ENCODE data around the gene UTF1. TPM values are rescaled to one million over a fixed set of nuclear protein-coding genes. Genes with fewer than 3 reads are reported as not detected.

Gene UTF1
- total and polyA plus RNA-seq, 2 donors (not counting 1 experiment from before 2014, with no cell fraction given) = 0.10 to 0.25 TPM

DNA sequence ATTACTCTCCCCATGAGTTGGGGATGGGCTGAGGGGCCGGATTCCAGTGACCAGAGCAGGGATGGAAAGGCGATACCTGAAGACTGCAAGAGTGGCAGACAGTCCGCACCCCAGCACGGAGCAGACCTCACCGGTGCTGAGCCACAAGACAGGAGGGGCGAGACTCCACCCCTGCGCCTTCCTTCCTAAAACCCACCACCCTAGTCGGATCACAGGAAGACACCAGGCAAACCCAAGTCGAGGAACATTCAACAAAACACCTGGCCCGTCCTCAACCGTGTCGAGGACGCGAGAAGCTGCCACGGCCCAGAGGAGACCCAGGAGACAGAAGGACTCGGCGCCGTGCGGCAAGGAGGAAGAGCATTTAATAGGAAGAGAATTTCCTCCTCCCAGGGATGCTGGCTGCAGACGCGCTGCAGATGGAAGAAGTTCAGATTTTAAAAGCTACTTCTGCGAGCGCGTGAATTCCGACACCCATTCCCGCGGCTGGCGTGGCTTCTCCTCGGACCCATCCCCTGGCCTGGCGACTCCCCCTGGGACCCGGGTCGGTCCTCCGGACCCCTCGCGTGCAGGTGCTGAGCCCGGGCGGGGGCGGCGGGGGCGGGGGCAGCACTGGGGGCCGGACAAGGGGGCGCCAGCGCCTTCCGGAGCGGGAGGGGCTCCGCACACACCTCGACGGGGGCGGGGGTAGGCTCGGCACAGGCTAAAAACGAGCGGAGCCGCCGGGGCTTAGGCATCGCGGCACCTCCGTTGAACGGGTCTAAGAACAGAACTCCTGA is 563 bp upstream of the UTF1 start:
- intact Hi-C loops (cut with micrococcal nuclease) = no loop called here
- peak overlapping the region; percentile 80 for H3K4me3 Mint-ChIP-seq
- H3K27me3 Mint-ChIP-seq = peaks cover 42% of the 10 kb centered on the region
- DNase-seq = no peak
- no peak for ATAC-seq (ENCODE audit: low read depth)
- no peak overlapping the region for H3K27ac Mint-ChIP-seq
- no peaks in the 10 kb centered on the region for H3K9me3 Mint-ChIP-seq (ENCODE audit: insufficient read depth)
- peaks cover 0 to 60% (median 25%) of the 10 kb centered on the region in 4 experiments for H3K27me3 ChIP-seq (replicated peaks in 1 of 4; ENCODE audit: control extremely low read depth in 1 of 4, control insufficient read depth in 3 of 4, insufficient read depth in 4 of 4, low read length in 3 of 4)
- no peaks in the 10 kb centered on the region for H3K79me2 ChIP-seq (ENCODE audit: control insufficient read depth, insufficient read depth, low read length)
- peak overlapping the region; percentile 89 for H3K4me2 ChIP-seq (replicated peaks; ENCODE audit: low read depth, low read length, poor library complexity, severe bottlenecking)
- ChIA-PET POLR2A (interaction anchor here (0.7 kb wide), 1 partner anchor 10 kb away, joined by 4 read pairs; no protein-coding TSS in a partner anchor), CTCF (no interaction called here)
- no peak overlapping the region for H3K27ac ChIP-seq (ENCODE audit: low read length in 2 of 2)
- no peak overlapping the region for H2AFZ ChIP-seq (ENCODE audit: insufficient read depth, low read depth, low read length, poor library complexity, severe bottlenecking)
- H3K4me1 ChIP-seq (ENCODE audit: control insufficient read depth in 2 of 2, insufficient read depth in 2 of 2, low read length in 2 of 2) = peaks cover 25% of the 10 kb centered on the region in 2 donors
- no peaks in the 10 kb centered on the region for H4K20me1 ChIP-seq (ENCODE audit: control insufficient read depth, insufficient read depth, low read length, poor library complexity, severe bottlenecking)
- H3K36me3 ChIP-seq (replicated peaks in 1 of 2; ENCODE audit: control extremely low read depth in 1 of 2, control insufficient read depth in 1 of 2, extremely low read depth in 1 of 2, insufficient read depth in 2 of 2, low read length in 1 of 2) = no peaks in the 10 kb centered on the region
- peak overlapping the region in 1 of 5 experiments; percentile 2 for H3K4me3 ChIP-seq (ENCODE audit: control extremely low read depth in 1 of 5, extremely low read depth in 1 of 5, insufficient read depth in 1 of 5, low read depth in 2 of 5, low read length in 4 of 5)
- no peak for TF ChIP-seq EZH2 (IDR thresholded peaks at IDR 0.05; ENCODE audit: borderline replicate concordance, insufficient read depth, low read depth, low read length, poor library complexity, severe bottlenecking)
- TF ChIP-seq, protein P1, sequence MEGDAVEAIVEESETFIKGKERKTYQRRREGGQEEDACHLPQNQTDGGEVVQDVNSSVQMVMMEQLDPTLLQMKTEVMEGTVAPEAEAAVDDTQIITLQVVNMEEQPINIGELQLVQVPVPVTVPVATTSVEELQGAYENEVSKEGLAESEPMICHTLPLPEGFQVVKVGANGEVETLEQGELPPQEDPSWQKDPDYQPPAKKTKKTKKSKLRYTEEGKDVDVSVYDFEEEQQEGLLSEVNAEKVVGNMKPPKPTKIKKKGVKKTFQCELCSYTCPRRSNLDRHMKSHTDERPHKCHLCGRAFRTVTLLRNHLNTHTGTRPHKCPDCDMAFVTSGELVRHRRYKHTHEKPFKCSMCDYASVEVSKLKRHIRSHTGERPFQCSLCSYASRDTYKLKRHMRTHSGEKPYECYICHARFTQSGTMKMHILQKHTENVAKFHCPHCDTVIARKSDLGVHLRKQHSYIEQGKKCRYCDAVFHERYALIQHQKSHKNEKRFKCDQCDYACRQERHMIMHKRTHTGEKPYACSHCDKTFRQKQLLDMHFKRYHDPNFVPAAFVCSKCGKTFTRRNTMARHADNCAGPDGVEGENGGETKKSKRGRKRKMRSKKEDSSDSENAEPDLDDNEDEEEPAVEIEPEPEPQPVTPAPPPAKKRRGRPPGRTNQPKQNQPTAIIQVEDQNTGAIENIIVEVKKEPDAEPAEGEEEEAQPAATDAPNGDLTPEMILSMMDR (IDR thresholded peaks at IDR 0.05) = no peak
- H3K9me3 ChIP-seq (ENCODE audit: control extremely low read depth in 1 of 3, control insufficient read depth in 2 of 3, insufficient read depth in 1 of 3, low read length in 2 of 3) = peaks cover 0 to 23% (median 0%) of the 10 kb centered on the region in 3 donors
- peaks cover 19% of the 10 kb centered on the region for H3K4me1 Mint-ChIP-seq
- WGBS (ENCODE audit: insufficient coverage) = 10% methylated on average over 57 of the region's 58 CpGs
- no peak overlapping the region for H3K9ac ChIP-seq (ENCODE audit: low read length)
